KOPT-K1 (cell line): Measurements from ENCODE around the gene MAP3K9.

Experiments used
- H3K27ac ChIP-seq: fragments of 200-600 bp; sonication (generic); 2 replicates; pipeline ENCODE4 v1.5.1; 2016; ENCODE audit warnings: antibody characterized with exemption, mild to moderate bottlenecking, low read depth, low read length; ENCODE audit not compliant: poor library complexity, severe bottlenecking
- H3K36me3 ChIP-seq: fragments of 200-600 bp; sonication (generic); 2 replicates; pipeline ENCODE4 v1.5.1; 2017; ENCODE audit warnings: antibody characterized with exemption, mild to moderate bottlenecking, low read length, moderate library complexity; ENCODE audit not compliant: insufficient read depth
- H3K9me3 ChIP-seq: fragments of 200-600 bp; sonication (generic); 2 replicates; pipeline ENCODE4 v1.5.1; 2017; ENCODE audit warnings: antibody characterized with exemption, low read length, mild to moderate bottlenecking; ENCODE audit not compliant: insufficient read depth, poor library complexity, severe bottlenecking

The MAP3K9 gene

DNA sequence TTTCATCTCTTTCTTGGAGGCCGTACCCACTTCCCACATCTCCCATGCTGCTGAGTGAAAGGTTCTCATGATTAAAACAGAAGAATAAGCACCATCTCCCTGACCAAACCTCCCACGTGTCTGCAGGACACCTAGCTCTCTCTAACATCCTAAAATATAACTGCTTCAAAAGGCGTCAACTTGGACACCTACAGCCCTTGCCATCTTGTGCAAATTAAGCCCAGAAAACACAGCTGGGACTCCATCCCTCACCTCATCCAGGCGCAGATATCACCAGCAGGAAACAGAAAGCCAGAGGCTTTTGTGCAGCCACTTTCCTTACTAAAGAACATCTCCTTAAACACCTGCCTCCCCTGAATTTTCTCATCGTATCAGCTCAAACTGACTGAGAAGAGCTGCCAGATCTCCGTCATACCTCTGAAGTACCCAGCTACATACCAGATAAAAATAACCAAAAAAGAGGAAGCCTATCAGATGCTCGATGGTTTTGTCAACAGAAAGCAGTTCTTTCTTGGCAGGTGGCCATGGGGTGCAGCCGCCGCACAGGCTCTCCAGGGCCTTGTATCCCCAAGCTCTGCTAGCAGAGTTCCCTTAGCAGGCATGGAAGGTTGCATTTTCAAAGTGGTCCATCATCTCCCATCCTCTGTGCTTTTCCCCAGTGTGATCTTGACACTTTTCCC, 28.8 kb downstream of the MAP3K9 start:
- H3K36me3 ChIP-seq: no peaks in the 10 kb centered on the region; the same call in 1 of the 2 replicates
- no peak overlapping the region for H3K27ac ChIP-seq

DNA sequence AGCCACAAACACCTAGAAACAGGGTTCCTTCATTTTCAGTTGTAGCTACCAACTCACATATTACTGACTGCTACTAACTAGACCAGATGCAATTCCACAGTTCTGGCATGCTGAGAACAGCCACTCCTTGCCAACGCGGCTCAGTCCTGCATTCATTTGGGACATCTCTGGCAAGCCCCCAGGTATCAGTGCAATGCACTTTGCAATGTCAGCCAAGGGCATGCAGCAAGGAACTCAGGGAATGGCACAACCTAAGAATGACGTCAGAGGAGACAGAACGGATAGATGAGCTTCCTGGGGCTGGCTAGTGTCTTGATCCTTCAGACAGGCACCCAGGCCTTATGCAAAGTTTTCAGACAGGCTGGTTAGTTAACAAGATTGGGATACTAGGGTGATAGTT, 29.6 kb downstream of the MAP3K9 start:
- Histone ChIP-seq H3K36me3 (no peaks in the 10 kb centered on the region; the same call in 1 of the 2 replicates), H3K27ac (no peak overlapping the region), H3K9me3 (no peaks in the 10 kb centered on the region)

More for the DNA sequence above, 28.8 kb downstream of the MAP3K9 start:
- no peaks in the 10 kb centered on the region for H3K9me3 ChIP-seq

DNA sequence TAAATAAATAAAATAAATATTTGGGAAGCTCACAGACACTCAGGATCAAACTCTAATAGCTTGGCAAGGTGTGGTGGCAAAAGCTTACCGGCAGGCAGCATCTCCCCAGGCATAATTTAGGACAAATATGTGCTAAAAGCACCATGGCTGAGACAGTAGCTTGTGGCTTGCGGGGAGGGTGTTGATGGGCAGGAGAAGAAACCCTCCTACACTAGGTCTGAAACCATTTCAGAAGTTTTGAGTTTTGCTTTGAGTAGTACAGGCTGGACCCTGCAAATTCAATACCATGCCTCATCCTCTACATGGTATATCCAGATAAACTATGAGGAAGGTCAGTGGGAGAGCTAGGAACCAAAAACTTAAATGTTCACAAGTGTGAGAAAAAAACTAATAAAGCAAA, 33.1 kb downstream of the MAP3K9 start:
- no peaks in the 10 kb centered on the region for H3K9me3 ChIP-seq
- H3K27ac ChIP-seq: no peak overlapping the region
- H3K36me3 ChIP-seq: no peaks in the 10 kb centered on the region

DNA sequence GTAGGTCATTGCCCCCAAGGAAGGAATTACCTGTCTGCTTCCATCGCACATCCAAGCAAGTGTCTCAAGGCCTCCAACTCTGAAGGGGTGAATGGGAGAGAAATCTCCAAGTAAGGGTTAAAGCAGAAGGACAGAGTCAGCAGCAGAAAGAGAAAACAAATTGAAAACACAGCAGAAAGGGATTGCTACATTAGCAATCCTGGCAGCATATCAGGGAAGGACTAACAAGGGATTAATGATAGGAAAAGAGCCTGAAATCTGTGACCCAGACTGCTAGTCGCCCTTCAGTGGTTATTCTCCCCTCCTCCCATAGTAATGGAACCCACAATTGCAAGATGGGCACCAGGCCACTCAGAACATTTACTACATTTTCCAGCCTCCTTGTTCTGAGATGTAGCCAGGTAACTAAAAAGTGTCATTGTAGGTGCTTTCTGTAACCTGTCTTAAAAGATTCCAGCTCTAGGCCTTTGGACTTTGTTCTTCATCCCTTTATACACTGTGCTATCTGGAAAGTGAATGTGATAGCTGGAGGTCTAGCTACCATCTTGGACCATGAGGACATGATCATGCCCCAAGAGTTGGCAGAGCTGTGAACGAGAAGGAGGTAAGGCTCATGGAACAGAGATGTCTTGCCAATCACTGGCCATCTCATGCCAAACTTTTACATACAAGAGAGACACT, 36.0 kb downstream of the MAP3K9 start:
- Histone ChIP-seq H3K36me3 (no peaks in the 10 kb centered on the region), H3K9me3 (no peaks in the 10 kb centered on the region), H3K27ac (no peak overlapping the region)

DNA sequence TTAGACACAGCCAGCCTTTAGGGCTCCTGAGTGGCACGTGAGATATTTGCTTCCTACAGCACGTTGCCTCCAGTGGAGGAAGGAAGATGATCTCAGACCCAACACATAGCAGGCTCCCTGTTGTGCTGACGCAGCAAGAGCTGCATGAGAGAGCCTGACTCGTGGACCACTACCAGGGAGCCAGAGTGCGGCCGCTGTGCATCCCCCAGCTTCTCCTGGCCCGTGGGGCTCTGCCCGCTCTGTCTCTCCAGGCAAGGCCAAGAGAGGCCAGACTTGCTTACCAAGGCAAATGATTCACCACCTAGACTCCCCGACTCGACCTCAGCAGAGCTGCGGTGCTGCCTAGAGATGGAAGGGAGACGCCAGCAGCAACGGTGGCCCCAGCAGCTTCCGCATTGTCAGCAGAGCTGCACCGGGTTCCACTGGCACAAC, 37.5 kb downstream of the MAP3K9 start:
- H3K36me3 ChIP-seq: no peaks in the 10 kb centered on the region
- no peaks in the 10 kb centered on the region for H3K9me3 ChIP-seq
- H3K27ac ChIP-seq: no peak overlapping the region

DNA sequence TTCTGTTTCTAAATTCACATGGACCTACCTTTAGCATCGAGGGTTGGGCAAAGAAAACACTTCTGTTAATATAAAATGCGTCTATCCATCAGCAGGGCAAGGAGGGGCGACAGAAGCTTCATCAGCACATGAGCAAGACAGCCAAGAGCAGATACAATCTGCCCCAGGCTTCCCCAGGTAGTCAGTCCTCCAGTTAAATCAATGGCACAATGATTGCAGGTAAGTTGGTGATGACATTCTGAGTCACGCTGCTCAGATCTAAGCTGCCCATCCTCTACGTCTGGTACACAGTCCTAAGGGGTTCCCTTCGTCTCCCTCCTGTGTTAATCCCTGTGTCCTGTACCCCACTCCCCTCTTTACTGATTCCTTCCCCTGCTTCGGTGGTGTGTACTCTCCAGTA, 38.8 kb downstream of the MAP3K9 start:
- no peaks in the 10 kb centered on the region for H3K9me3 ChIP-seq
- no peak overlapping the region for H3K27ac ChIP-seq
- H3K36me3 ChIP-seq: no peaks in the 10 kb centered on the region

DNA sequence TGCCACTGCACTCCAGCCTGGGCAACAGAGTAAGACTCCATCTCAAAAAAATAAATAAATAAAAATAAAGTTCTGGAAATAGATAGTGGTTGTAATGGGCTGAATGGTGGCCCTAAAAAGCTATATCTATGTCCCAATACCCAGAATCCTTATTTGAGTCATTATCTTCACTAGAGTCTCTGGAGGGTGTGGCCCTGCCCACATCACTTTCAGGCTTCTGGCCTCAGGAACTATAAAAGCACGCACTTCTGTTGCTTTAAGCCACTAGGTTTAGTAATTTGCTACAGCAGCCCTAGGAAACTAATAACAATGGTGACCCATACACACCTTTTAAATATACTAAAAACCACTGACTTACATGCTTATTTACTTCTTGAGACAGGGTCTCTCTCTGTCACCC, 49.9 kb downstream of the MAP3K9 start:
- Histone ChIP-seq H3K9me3 (no peaks in the 10 kb centered on the region), H3K36me3 (peaks cover 21% of the 10 kb centered on the region; the same call in 1 of the 2 replicates), H3K27ac (no peak overlapping the region)

DNA sequence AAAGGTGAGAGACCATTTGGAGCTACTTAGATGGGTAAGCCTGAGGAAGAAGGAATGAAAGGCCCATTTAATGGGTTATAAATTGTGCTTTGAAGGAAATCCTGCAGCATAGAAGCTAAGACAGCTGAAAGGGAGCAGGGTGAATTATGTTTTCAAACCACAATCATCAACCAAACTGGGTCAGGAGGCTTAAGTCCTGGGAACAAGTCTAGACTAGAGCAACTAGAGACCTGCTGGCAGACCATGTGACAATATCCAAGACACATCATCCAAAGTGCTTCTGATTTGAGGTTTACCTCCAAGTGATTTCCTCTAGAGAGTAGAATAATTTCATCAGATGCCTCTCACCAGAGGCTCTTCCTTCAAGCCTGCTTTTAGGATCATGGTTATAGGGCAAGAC, 53.7 kb downstream of the MAP3K9 start:
- no peaks in the 10 kb centered on the region for H3K9me3 ChIP-seq
- peaks cover 19% of the 10 kb centered on the region for H3K36me3 ChIP-seq
- H3K27ac ChIP-seq: no peak overlapping the region

DNA sequence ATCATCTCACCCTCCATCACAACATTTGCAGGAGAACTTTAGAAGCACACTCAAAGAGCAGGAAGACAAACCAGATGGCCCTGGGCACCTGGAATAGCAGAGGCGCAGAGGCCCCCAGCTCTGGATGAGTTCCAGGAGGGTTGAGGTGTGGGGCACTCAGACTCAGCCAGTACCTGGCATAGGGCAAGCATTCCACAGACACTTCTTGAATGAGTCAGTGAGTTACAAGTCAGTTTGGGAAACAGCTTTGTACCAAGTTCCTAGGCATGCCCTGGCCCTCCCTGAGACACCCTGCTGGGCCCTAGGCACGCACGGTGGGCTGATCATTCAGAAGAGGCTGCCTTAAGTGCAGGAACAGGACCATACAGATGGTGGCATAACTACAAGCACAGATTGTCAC, 54.3 kb downstream of the MAP3K9 start:
- Histone ChIP-seq H3K9me3 (no peaks in the 10 kb centered on the region), H3K27ac (no peak overlapping the region)

DNA sequence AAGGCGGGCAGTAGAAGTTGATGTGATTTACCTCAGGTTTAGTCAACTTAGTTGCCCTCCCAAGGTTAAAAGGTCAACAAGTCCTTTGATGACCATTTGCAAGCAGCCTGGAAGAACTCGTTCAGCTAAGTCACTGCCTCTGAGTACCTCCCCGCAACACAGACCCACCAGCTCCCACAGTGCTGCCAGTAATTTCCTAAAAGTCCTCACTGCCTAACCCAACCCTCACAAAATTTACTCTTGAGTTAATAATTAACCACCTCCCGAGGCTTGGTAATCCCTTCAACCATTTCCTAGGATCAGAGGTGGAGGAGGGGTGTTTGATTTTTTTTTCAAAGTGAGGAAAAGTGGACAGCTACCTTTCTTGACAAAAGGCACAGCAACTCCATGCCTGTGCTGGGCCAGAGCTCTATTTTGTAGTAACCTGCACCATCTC, 55.8 kb downstream of the MAP3K9 start:
- Histone ChIP-seq H3K36me3 (peaks cover 16% of the 10 kb centered on the region), H3K27ac (no peak overlapping the region), H3K9me3 (no peaks in the 10 kb centered on the region)

More for the DNA sequence above, 54.3 kb downstream of the MAP3K9 start:
- peaks cover 12% of the 10 kb centered on the region for H3K36me3 ChIP-seq

DNA sequence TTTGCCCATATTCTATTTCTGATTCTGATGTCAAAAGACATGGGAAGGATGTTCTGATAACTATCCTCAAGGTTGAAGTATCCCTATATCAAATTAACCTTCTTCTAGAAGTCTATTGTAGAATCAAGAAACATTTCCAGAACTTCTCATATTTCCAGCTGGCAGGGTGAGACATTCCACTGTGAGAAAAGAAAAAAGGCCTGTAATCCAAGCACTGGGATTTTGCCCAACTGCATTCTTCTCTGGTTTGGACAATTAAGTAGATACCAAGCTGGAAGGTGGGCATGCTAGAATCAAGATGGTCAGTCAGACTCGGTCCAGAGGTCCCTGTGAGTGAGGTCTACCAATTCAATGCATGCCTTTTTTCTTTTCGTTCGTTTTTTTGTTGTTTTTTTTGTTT, 60.9 kb downstream of the MAP3K9 start:
- H3K27ac ChIP-seq: no peak overlapping the region
- H3K9me3 ChIP-seq: no peaks in the 10 kb centered on the region
- H3K36me3 ChIP-seq: peaks cover 43% of the 10 kb centered on the region

DNA sequence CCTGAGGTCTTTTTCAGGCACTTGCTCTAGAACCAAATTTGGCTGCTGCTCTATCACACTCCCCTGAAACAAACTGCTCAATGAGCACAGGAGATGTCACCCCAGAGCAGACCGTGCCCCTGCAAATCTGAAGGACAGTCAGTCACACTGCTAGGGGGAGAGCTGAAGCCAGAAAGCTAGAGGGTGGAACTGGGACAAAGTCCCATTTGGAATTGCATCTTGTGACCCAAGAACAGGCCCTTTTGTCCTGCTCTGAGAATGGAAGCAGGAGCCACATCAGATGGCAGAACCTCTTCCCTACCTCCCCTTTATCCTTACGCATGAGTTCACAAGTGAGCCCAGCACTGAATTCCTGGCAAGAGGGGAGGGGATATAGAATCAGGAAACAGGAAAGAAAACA, 64.7 kb downstream of the MAP3K9 start:
- peaks cover 60% of the 10 kb centered on the region; the same call in 1 of the 2 replicates for H3K36me3 ChIP-seq
- H3K9me3 ChIP-seq: no peaks in the 10 kb centered on the region

DNA sequence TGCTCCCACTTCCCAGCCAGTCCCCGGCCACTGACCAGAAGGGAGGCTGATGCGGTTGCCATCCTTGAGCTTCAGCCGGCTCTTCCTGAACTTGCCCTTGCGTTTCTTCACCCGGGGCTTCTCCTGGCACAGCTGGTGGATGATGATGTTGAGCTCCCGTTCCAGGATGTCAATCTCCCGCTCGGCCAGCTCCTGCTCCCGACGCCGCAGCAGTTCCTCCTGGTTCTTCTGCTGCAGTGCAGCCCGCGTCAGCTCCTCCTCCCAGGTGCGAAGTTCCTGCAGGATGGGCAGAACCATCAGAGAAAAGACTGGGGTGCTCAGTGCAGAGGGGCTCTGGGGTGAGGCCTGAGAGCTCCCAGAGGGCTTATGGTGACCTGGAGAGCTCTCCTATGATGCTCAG, 67.0 kb downstream of the MAP3K9 start:
- Histone ChIP-seq H3K36me3 (peaks cover 67% of the 10 kb centered on the region), H3K27ac (no peak overlapping the region)

More for the DNA sequence above, 64.7 kb downstream of the MAP3K9 start:
- H3K27ac ChIP-seq: no peak overlapping the region

DNA sequence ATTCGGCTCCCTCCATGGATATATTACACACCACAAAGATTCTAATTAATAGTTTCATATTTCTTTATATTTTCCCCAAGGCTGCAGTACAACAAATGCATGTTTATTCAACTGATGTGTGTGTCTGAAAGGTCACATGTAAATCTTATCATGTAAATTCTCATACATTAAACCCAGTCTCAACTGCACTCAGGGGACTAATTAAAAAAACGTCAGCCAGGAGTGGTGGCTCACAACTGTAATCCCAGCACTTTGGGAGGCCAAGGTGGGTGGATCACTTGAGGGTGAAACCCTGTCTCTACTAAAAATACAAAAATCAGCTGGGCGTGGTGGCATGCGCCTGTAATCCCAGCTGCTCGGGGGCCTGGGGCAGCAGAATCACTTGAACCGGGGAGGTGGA, 67.8 kb downstream of the MAP3K9 start:
- Histone ChIP-seq H3K9me3 (no peaks in the 10 kb centered on the region), H3K36me3 (peaks cover 66% of the 10 kb centered on the region), H3K27ac (no peak overlapping the region)

More for the DNA sequence above, 67.0 kb downstream of the MAP3K9 start:
- H3K9me3 ChIP-seq: no peaks in the 10 kb centered on the region

DNA sequence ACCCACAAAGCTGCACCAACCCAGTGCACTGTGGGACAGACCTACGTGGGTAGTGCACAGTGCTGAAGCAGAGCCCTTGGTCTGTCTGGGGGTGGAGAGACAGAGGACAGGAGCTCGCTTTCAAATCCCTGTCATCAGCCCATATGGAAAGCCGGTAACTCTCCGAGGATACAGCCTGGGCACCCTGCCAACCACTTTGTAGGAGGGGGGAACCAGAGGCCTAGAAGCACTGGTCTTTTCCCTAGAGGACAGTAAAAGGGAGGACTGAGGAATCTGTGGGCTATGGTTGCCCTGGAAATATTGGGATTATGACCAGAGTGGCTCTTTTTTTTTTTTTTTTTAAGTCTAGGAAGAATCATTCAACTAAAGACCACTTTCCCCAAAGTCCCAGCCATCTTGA, 74.3 kb downstream of the MAP3K9 start:
- no peak overlapping the region for H3K27ac ChIP-seq
- no peaks in the 10 kb centered on the region for H3K9me3 ChIP-seq
- peaks cover 88% of the 10 kb centered on the region for H3K36me3 ChIP-seq
